ENCODE data around the gene CUEDC1.
A peak's percentile ranks its signal among the peaks of the same experiment; 100 is the strongest.

Gene CUEDC1

GRCh38 chr17:57955183-57955931, at the start of gene CUEDC1:
CUEDC1 (minus strand) TSS chr17:57955412; CDS start chr17:57885564, 69,848 bp downstream.
- peak; percentile 47 to 52 for DNase-seq

- peak; percentile 21 to 47 for DNase-seq
These were observed 48.8 kb upstream of the CUEDC1 start for GRCh38 chr17:58004060-58004459.

GRCh38 chr17:58002973-58003372, 47.8 kb upstream of the CUEDC1 start:
- DNase-seq: no peak

GRCh38 chr17:58002154-58002948, 47.1 kb upstream of the CUEDC1 start:
- no peak for DNase-seq

GRCh38 chr17:58001461-58002124, 46.4 kb upstream of the CUEDC1 start:
- no peak for DNase-seq

GRCh38 chr17:57999496-58000017, 44.3 kb upstream of the CUEDC1 start:
- peak; percentile 85 to 91 for DNase-seq

GRCh38 chr17:57999010-57999495, 43.8 kb upstream of the CUEDC1 start:
- no peak for DNase-seq

GRCh38 chr17:57997085-57997809, 42.0 kb upstream of the CUEDC1 start:
- no peak for DNase-seq

GRCh38 chr17:57995076-57995956, 40.1 kb upstream of the CUEDC1 start:
- DNase-seq: peak; percentile 84 to 89

GRCh38 chr17:57994436-57994835, 39.2 kb upstream of the CUEDC1 start:
- no peak for DNase-seq

- DNase-seq: peak; percentile 47 to 69
These were observed 38.5 kb upstream of the CUEDC1 start for GRCh38 chr17:57993471-57994365.

GRCh38 chr17:57991537-57991936, 36.3 kb upstream of the CUEDC1 start:
- no peak for DNase-seq

- DNase-seq: no peak
These were observed 34.8 kb upstream of the CUEDC1 start for GRCh38 chr17:57990037-57990436.

- peak; percentile 63 to 65 for DNase-seq
These were observed 33.4 kb upstream of the CUEDC1 start for GRCh38 chr17:57988301-57989250.

GRCh38 chr17:57987581-57988300, 32.5 kb upstream of the CUEDC1 start, which contains the start of gene VEZF1:
VEZF1 (minus strand) TSS chr17:57988254; CDS start chr17:57988111, 143 bp downstream.
- DNase-seq: peak; percentile 59 to 60

GRCh38 chr17:57986841-57987580, 31.8 kb upstream of the CUEDC1 start:
- no peak for DNase-seq

- DNase-seq: peak; percentile 36 to 45
These were observed 30.4 kb upstream of the CUEDC1 start for GRCh38 chr17:57985675-57985974.
